Frontal cortex (tissue), 4 donors: ENCODE results near the gene AKAP6. TPM values are rescaled to one million over a fixed set of nuclear protein-coding genes. Genes with fewer than 3 reads are reported as not detected.
"Not testable (repeated sequence)": the region's sequence is repeated elsewhere in the genome, so short reads cannot be mapped to it uniquely, and the experiment has no call there.

Source experiments
- DNase-seq, 2 donors: peaks; one replicate each; pipeline ENCODE4 v3.0.0; 2012; ENCODE audit warnings: low spot score in 2 of 2
- FAIRE-seq: peaks from 2 replicates; lab custom pipeline; 2012; peaks lifted over from hg19 to GRCh38; lab: Jason Lieb, UNC
- total RNA-seq: library from RNA; depleted of rRNA; stranded (reverse); fragments of >200 nt; gene quantifications from one replicate; pipeline ENCODE4 v1.2.3, GENCODE V29; 2014
- donor health status: control.
- donor health status: control.
- donor health status: control.

AKAP6 gene
- total RNA-seq, 1 donor from 2014 or later: 102 TPM

- no peak for FAIRE-seq
- DNase-seq: no peak
Observed at GRCh38 chr14:32756775-32757174, 427.7 kb downstream of the AKAP6 start.

DNA sequence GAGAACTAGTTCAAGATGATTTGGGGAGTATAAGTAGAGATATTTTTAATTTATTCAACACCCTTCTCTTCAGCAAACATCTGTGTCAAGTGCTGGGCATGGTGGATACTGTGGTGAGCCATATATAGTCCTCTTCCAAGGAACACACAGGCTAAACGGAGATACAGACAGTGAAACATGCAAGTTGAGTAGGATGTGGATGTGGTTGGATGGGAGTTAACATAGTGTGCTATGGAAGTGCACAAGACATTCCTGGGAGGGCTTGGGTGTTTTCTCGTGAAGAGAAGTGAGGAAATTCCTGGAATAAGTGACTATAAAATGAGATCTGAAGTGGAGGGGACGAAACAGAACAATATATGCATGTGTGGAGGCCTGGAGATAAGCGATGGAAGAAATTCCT, 428.5 kb downstream of the AKAP6 start:
- DNase-seq (no peak), FAIRE-seq (no peak)

DNA sequence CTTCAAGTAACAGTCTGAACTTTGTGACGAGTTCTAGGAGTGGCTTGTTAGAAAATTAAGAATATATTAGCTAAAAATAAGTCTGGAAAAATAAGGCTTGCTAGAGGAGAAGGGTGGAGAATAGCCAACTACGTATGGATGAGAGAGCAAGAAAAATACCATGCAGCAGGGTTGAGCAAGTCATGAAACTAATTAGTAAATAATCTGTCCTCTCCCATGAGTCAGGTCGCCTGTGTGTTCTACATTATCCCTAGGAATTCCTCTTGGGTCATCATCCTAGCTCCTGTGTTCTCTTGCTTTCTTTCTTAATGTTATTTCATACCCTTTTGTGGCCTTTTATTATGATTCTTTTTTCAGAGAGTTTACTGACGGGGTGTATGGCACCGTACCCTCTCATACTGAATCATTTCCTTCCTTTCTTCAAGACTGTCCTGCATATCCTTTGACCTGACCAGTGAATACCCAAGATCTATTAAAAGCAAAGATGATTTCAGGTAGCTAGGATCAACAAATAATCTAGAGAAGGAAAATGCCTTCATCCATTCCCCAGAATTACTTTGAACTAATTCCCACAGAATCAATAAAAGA, 432.4 kb downstream of the AKAP6 start:
- DNase-seq (no peak), FAIRE-seq (no peak)

DNA sequence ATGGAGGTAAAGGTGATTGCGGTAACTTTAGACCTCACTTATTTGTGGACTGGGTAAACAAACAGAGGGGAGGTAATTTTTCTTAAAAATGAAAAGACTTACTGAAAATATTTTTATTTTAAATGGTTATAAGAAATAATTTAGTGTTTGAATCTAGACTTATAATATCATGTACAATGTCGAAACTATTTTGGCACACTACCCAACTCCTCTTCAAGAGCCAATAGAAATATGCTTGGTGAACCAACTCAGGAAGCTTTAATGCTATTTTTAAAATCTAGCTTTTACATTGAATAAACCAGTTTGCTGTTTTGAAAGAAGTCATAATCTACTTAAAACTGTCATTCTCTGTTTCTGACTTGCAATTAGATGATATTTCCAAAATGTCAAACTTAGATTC, 433.8 kb downstream of the AKAP6 start:
- DNase-seq: no peak
- FAIRE-seq: no peak

- no peak for DNase-seq
- no peak for FAIRE-seq
Observed at GRCh38 chr14:32763673-32764072, 434.6 kb downstream of the AKAP6 start.

GRCh38 chr14:32764131-32764530, 435.0 kb downstream of the AKAP6 start:
- DNase-seq: no peak
- FAIRE-seq: no peak

GRCh38 chr14:32770422-32770821, 441.3 kb downstream of the AKAP6 start:
- DNase-seq (no peak), FAIRE-seq (no peak)

- FAIRE-seq (no peak), DNase-seq (no peak)
Observed at GRCh38 chr14:32774214-32774613, 445.1 kb downstream of the AKAP6 start.

GRCh38 chr14:32779840-32780239, 450.7 kb downstream of the AKAP6 start:
- no peak for FAIRE-seq
- DNase-seq: no peak

GRCh38 chr14:32784405-32784804, 455.3 kb downstream of the AKAP6 start:
- DNase-seq (no peak), FAIRE-seq (no peak)

GRCh38 chr14:32785585-32785984, 456.5 kb downstream of the AKAP6 start:
- DNase-seq: no peak
- FAIRE-seq: no peak

- no peak for FAIRE-seq
- no peak for DNase-seq
Observed at GRCh38 chr14:32786886-32787285, 457.8 kb downstream of the AKAP6 start.

- FAIRE-seq, DNase-seq: not testable (repeated sequence)
Observed at GRCh38 chr14:32793033-32793432, 463.9 kb downstream of the AKAP6 start.

DNA sequence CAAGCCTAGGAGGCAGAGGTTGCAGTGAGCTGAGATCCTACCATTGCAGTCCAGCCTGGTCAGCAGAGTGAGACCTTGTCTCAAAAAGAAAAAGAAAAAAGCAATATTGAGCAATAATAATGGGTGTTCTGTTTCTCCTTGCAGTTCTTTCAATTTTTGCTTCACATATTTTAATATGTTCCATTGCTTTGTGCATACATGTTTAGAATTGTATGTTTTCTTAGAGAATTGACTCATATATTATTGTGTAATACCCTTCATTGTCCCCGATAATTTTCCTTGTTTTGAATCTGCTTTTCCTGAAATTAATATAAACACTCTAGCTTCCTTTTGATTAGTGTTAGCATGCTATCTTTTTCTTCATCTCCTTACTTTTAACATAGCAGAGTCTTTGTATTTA, 471.2 kb downstream of the AKAP6 start:
- DNase-seq: no peak
- no peak for FAIRE-seq

- no peak for DNase-seq
- no peak for FAIRE-seq
Observed at GRCh38 chr14:32802295-32802694, 473.2 kb downstream of the AKAP6 start.

DNA sequence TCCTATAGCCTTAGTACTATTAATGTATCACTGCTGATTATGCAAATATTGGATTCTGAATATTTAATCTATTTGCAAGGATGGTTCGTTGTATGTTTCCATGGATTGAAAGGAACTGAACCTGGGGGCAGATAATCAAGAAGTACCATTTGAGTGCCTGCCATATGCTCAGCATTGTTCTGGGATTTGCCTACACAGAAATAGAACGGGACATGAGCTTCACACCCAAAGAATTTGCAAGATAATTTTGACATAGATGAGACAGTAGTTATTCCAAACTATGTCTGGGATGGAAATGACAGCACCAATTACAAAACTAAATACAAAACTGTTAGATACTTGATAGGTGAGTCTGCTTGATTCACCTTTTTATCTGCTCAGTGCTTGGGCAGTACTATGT, 476.9 kb downstream of the AKAP6 start:
- FAIRE-seq (no peak), DNase-seq (no peak)

DNA sequence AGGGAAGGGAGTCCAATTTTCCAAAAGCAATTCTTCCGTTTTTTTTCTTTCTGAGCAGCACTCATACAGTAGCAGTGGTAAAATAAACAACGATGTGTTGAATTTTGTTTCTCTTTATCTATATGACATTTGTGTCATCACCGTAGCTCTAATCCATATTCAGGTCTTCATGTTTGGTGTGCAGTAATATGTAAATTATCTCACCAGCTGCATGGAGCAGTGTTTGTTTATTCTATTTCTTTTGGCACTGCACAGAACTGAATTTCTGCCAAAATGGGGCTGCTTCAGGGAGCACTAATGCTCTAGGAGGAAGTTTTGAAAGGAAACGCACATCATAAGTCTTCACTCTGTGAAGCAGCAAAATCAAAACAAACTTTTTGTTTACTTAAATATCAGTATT, 479.5 kb downstream of the AKAP6 start:
- peak; percentile 63 for FAIRE-seq

DNA sequence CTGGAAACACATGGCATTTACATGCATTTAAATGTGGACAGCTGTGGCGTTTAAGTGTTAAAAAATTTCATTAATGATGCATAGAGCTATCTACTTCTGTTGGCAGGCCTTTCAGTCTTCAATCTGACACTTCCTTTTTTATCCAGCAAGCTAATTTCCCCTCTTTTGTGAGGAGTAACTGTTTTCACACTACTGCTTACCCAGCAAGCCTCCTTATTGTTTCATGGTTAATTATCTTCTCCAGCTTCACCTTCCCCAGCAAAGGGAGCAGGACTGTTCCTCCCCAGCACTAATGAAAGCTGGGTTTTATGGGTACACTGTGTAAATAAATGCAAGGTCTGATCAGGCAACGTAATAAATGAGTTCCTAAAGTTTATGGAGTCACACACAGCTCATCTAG, 480.2 kb downstream of the AKAP6 start:
- DNase-seq: no peak
- no peak for FAIRE-seq

More for the DNA sequence above, 479.5 kb downstream of the AKAP6 start:
- DNase-seq: no peak

DNA sequence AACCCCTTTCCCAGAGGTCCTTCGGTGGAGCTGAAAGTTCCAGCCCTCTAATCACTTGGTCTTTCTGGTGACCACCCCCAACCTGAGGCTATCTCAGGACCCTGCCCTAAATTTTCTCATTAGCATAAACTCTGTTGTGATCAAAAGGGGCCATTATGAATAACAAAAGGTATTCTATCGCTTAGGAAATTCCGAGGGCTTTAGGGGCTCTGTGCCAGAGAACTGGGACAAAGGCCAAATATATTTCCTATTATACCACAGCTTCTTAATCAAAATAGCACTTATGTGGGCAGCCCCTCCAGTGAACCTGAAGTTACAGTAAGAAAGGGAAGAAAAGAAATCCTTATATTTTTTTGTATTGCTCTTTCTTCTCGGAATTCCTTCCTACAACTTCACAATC, 484.3 kb downstream of the AKAP6 start:
- FAIRE-seq (no peak), DNase-seq (no peak)

DNA sequence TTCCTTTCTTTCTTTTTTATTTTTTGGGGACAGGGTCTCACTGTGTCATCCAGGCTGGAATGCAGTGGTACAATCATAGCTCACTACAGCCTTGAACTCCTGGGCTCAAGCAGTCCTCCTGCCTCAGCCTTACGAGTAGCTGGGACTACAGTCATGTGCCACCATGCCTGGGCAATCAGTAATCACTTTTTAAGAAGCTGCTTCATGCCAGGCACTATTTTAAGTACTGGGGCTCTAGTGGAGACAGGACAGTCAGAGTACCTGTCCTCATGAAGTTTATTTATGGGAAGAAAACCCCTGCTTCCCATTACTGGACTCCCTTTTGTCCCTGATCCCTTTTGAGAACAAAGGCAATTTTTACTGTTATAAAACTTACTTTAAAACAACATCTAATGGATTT, 485.6 kb downstream of the AKAP6 start:
- FAIRE-seq: no peak
- DNase-seq: no peak

DNA sequence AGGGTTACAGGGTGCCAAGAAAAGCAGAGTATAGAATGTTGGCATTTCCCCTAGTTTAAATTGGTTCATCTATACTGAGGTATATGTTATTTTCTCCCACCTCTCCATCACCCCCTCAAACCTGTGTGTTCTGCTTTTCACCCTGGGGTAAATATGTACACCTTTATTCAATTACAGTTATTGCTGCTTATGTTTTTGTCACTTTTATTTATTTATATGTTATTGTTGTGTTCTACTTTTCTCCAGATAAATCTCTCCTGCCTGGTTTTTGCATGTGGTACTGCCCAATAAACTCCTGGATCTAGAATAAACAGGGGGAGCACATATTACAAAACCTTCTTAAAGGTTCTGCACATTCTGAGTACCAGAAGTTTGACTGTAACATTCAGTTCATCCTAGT, 487.5 kb downstream of the AKAP6 start:
- no peak for FAIRE-seq
- DNase-seq: no peak

- FAIRE-seq (no peak), DNase-seq (no peak)
Observed at GRCh38 chr14:32817780-32818179, 488.7 kb downstream of the AKAP6 start.

GRCh38 chr14:32818581-32818980, 489.5 kb downstream of the AKAP6 start:
- no peak for FAIRE-seq
- no peak for DNase-seq
